HG03558 (cell line): ENCODE results near the gene GOLGA6L7.
"Not testable (repeated sequence)": the region's sequence is repeated elsewhere in the genome, so short reads cannot be mapped to it uniquely, and the experiment has no call there.

Source experiments
- ATAC-seq: cut with Tn5 transposase; IDR thresholded peaks from one replicate; pipeline ENCODE4 v1.9.1; 2021; ENCODE audit warnings: moderate number of reproducible peaks; ENCODE audit not compliant: unreplicated experiment; ENCODE audit errors: extremely low read depth

GOLGA6L7 gene

DNA sequence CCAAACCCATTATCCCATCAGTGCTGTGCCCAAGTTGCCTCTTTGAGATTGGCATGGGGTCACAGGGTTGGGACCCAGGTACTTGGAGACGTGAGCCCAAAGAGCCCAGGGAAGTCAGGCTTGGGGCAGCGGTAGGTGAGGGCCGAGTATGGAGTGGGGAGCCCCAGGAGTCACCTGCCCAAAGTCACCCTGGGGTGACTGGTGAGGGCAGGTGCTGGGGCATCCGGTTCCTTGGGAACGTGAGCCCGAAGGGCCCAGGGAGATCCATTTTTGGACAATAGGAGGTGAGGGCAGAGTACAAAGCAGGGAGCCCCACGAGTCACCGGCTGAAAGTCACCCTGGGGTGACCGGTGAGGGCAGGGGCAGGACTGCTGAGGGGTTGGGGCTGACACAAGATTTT, 485 bp downstream of the GOLGA6L7 start:
- ATAC-seq = not testable (repeated sequence)

DNA sequence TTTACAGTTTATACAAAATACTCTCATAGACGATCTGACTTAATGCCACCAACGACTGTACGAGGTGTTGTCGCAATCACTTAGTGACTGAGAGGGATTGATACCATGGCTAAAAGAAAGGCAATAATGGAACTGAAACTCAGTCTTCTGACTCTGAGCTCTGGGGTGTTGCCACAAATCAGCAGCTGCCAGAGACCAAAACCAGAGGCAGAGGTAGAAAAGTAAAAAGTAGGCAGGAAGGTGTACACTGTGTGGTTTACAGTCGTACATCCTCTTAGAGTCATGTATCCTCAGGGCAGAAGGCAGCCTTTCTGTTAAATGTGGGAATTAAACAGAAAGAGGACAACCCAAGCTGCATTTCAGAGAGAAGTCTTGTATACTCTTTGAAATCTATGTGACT, 1.2 kb downstream of the GOLGA6L7 start:
- ATAC-seq = peak; percentile 83

GRCh38 chr15:28844147-28844546, 4.3 kb downstream of the GOLGA6L7 start:
- ATAC-seq = not testable (repeated sequence)

DNA sequence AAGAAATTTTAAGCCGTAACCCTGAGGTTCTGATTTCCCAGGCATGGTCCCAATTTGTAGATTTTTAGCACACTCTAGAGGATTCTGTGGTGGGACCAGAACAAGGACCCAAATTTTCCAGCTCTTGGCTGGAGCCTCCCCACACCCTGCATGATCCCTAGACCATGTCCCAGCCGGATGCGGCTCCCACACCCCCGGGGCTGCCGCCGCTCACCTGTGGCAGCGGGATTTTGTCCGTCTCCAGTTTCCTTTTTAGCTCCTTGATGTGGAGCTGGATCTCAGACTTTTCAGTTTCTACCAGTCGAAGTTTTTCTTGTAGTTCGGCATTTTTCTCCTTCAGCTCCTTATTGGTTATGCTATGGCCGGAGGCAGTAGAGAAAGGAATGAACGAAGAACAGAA, 4.9 kb downstream of the GOLGA6L7 start:
- not testable (repeated sequence) for ATAC-seq

GRCh38 chr15:28842210-28842609, 6.2 kb downstream of the GOLGA6L7 start:
- not testable (repeated sequence) for ATAC-seq

DNA sequence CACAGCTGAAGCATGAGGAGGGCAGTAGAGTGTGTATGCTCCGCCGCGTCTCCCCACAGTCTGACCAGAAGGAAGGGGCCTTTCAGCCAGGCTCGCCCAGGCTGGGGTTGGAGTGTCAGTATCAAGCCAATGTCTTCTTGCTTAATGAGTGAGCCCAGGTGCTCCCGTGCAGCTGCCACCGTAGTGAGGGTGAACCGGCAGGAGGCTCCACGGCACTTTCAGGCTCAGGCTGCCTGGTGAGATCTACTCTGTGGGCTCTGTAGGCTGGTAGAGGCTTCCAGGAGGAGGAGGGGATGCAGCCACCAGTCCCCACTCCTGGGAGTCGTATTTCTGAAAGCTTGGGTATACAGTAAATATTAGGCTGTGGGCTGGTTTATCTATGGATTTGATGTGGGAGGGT, 8.2 kb downstream of the GOLGA6L7 start:
- ATAC-seq = not testable (repeated sequence)

- not testable (repeated sequence) for ATAC-seq
Measured at GRCh38 chr15:28834957-28835585, 13.4 kb downstream of the GOLGA6L7 start.

DNA sequence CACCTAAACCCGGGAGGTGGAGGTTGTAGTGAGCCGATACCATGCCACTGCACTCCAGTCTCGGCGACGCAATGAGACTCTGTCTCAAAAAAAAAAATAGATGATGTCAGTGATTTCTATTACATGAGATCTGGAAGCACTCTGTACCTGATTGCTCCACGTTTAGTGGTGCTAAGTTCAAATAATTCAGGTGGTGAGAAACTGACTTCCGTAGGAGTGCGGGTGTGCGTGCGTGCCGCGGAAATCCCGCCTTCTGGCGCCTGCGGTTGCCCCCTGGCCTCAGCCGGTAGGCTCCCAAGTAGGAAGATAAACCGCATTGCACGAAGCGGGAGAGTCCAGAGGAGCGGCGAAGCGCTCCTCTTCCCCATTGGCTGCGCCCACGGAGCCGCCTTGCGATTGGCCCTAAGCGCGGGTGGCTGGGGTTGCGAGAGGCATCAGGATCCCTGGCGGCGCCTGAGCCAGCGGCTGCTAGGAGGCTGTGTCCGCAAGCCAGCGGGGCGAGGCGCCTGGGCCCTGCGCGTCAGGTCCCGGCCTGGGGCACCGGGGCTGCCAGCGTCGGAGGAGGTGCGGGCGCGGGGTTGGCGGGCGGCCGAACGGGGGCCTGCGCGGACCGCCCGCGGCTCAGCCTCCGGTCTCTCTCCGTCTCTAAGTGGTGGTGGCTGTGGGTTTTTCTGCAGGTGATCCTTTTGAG, 16.4 kb downstream of the GOLGA6L7 start:
- ATAC-seq = not testable (repeated sequence)

DNA sequence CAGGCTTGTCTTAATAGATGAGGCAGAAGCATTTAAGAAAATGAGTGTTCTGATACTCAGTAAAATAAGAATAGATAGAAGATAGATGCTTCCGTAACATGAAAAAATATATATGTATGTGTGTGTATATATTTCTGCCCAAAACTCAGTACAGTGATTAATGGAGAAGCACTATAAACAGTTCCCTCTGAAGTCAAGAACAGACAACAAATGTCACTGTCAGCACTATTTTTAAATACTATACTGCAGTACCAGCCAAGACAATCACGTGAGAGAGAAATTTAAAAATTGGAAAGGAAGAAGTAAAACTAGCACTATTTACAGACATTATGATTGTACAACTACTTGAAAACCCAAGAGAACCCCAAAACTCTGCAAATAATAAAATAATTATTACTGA, 27.0 kb downstream of the GOLGA6L7 start:
- ATAC-seq = not testable (repeated sequence)

GRCh38 chr15:28819930-28820295, 28.5 kb downstream of the GOLGA6L7 start:
- not testable (repeated sequence) for ATAC-seq

DNA sequence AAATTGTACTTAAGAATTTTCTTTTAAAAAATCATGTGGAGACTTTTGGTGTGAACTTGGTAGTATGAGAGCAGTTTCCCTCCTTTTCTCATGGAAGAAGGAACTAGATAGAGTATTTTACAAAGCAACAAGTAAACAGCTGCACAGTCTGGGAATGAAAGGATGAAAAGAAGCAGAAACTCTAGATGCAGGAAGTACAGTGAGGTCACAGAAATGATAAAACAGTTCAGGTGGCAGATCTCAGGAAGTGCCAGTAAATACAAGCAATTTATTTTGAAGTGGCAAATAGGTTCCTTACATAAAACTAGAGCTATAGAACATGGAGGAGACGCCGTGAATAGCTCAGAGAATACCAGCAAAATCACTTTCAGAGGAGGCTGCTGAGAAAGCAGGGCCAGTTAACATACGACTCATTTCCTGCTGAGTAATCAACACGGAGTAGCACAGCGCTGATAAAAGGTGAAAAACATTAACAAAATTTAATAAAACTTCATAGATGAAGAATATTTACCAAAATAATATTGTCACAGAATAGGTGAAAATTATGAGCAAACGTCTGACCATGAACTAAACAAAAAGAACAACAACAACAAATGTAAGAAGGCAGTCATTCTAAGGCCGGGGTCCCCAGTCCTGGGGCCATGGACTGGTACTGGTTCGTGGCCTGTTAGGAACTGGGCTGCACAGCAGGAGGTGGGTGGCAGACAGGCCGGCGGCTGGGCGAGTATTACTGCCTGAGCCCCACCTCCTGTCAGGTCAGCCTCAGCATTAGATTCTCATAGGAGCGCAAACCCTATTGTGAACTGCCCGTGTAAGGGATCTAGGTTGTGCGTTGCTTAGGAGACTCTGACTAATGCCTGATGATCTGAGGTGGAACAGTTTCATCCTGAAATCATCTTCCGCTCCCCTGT, 29.2 kb downstream of the GOLGA6L7 start:
- ATAC-seq = not testable (repeated sequence)

- not testable (repeated sequence) for ATAC-seq
Measured at GRCh38 chr15:28818168-28818567, 30.3 kb downstream of the GOLGA6L7 start.

DNA sequence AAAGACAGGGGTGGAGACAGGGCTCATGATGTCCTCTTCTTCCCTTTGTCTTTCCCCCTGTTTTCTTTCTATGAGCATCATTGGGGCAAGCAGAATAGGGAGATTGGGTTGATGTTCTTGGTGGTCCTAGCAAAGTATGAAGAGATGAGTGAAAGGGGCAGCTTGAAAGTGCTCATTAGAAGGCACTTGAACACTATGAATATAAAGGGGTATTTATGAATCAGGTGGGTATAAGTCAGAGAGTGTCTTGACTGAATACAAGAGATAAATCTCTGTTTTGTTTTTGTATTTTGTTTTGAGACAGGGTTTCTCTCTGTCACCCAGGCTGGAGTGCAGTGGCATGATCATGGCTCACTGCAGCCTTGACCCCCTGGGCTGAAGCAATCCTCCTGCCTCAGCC, 34.4 kb downstream of the GOLGA6L7 start:
- ATAC-seq = not testable (repeated sequence)

DNA sequence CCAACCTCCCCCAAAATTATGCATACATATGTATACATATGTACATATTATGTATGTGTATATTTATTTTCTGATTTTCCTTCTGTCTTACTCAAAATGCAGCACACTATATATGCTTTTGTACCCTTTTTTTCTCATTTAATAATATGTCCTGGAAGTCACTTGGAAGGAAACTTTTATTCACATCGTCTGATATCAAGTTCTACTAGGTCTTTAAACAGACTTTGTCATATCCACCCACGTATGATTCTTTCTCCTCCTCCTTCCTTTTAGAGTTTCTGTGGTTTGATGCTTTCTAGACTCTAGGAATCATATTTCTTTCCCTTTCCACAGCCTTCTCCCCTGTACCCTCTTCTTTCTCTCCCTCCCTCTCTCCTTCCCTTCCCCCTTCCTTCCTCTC, 35.1 kb downstream of the GOLGA6L7 start:
- not testable (repeated sequence) for ATAC-seq

GRCh38 chr15:28811852-28812550, 36.4 kb downstream of the GOLGA6L7 start:
- not testable (repeated sequence) for ATAC-seq

GRCh38 chr15:28810444-28810843, 38.0 kb downstream of the GOLGA6L7 start:
- not testable (repeated sequence) for ATAC-seq

- not testable (repeated sequence) for ATAC-seq
Measured at GRCh38 chr15:28808136-28808535, 40.3 kb downstream of the GOLGA6L7 start.

GRCh38 chr15:28800366-28800765, 48.1 kb downstream of the GOLGA6L7 start:
- ATAC-seq = not testable (repeated sequence)

GRCh38 chr15:28798234-28798633, 50.2 kb downstream of the GOLGA6L7 start:
- not testable (repeated sequence) for ATAC-seq

GRCh38 chr15:28794231-28794630, 54.2 kb downstream of the GOLGA6L7 start:
- ATAC-seq = not testable (repeated sequence)
